Left lobe of liver (tissue), 2 donors: Measurements from ENCODE around the gene CST7. TPM values are rescaled to one million over a fixed set of nuclear protein-coding genes. Genes with fewer than 3 reads are reported as not detected.

Source experiments
- ATAC-seq: fragments of 200-7000 bp; cut with Tn5 transposase; one replicate; pipeline ENCODE4 v1.9.1; 2020; ENCODE audit warnings: mild to moderate bottlenecking, moderate library complexity
- DNase-seq: peaks from one replicate; pipeline ENCODE4 v3.0.0-alpha.2; 2020; ENCODE audit warnings: low spot score
- total RNA-seq: library from RNA; stranded (reverse); gene quantifications from one replicate; pipeline ENCODE4 v1.2.1, GENCODE V29; 2021
- donor health status: DM: no; HTN: no; CAD: no; lungs with moderate emphysema.
- donor health status: DM: no; HTN: yes; CAD: no.

CST7 gene
- total RNA-seq, 1 donor from 2014 or later, result 0.38 TPM

- peak; percentile 45 for ATAC-seq
- DNase-seq, result peak; percentile 78
Measured at GRCh38 chr20:24983896-24984295, 34.8 kb downstream of the CST7 start.

- DNase-seq (peak; percentile 41), ATAC-seq (peak; percentile 7)
Measured at GRCh38 chr20:24984961-24985640, 36.0 kb downstream of the CST7 start.

- DNase-seq, result peak; percentile 47
- peak; percentile 7 for ATAC-seq
Measured at GRCh38 chr20:24985802-24986201, 36.7 kb downstream of the CST7 start.

GRCh38 chr20:24986436-24987015 lies 37.5 kb downstream of the CST7 start:
- ATAC-seq, result peak; percentile 15

GRCh38 chr20:24987244-24987643 lies 38.2 kb downstream of the CST7 start:
- peak; percentile 56 for DNase-seq

More at GRCh38 chr20:24986436-24987015, 37.5 kb downstream of the CST7 start:
- peak; percentile 47 for DNase-seq

GRCh38 chr20:24987873-24988835 lies 39.1 kb downstream of the CST7 start:
- ATAC-seq (peak; percentile 22), DNase-seq (peak; percentile 83)

More at GRCh38 chr20:24987244-24987643, 38.2 kb downstream of the CST7 start:
- peak; percentile 9 for ATAC-seq

- ATAC-seq (peak; percentile 37), DNase-seq (peak; percentile 93)
Measured at GRCh38 chr20:24989162-24989561, 40.1 kb downstream of the CST7 start.

- peak; percentile 51 for DNase-seq
- no peak for ATAC-seq
Measured at GRCh38 chr20:24990810-24991252, 41.8 kb downstream of the CST7 start.

GRCh38 chr20:24991897-24992486 lies 42.9 kb downstream of the CST7 start:
- peak; percentile 4 for ATAC-seq
- no peak for DNase-seq

- DNase-seq (peak; percentile 95), ATAC-seq (peak; percentile 81)
Measured at GRCh38 chr20:24992487-24993205, 43.6 kb downstream of the CST7 start, which contains the start of gene APMAP. APMAP (minus strand) TSS chr20:24992751; CDS start chr20:24992688, 63 bp downstream.

GRCh38 chr20:24993337-24994185 lies 44.5 kb downstream of the CST7 start:
- DNase-seq (peak; percentile 22), ATAC-seq (peak; percentile 4)

GRCh38 chr20:24994186-24994465 lies 45.1 kb downstream of the CST7 start:
- ATAC-seq, result no peak
- DNase-seq, result no peak

- DNase-seq (peak; percentile 82), ATAC-seq (peak; percentile 67)
Measured at GRCh38 chr20:24994470-24995368, 45.6 kb downstream of the CST7 start.

- no peak for ATAC-seq
- peak; percentile 35 for DNase-seq
Measured at GRCh38 chr20:24995741-24996448, 46.8 kb downstream of the CST7 start.

GRCh38 chr20:24996449-24997377 lies 47.6 kb downstream of the CST7 start:
- ATAC-seq (no peak), DNase-seq (peak; percentile 27)

GRCh38 chr20:24998121-24998520 lies 49.1 kb downstream of the CST7 start:
- ATAC-seq, result no peak

More at GRCh38 chr20:24998121-24998520, 49.1 kb downstream of the CST7 start:
- DNase-seq, result peak; percentile 37
